Measurements from ENCODE around the gene CD27.

Gene CD27

DNA sequence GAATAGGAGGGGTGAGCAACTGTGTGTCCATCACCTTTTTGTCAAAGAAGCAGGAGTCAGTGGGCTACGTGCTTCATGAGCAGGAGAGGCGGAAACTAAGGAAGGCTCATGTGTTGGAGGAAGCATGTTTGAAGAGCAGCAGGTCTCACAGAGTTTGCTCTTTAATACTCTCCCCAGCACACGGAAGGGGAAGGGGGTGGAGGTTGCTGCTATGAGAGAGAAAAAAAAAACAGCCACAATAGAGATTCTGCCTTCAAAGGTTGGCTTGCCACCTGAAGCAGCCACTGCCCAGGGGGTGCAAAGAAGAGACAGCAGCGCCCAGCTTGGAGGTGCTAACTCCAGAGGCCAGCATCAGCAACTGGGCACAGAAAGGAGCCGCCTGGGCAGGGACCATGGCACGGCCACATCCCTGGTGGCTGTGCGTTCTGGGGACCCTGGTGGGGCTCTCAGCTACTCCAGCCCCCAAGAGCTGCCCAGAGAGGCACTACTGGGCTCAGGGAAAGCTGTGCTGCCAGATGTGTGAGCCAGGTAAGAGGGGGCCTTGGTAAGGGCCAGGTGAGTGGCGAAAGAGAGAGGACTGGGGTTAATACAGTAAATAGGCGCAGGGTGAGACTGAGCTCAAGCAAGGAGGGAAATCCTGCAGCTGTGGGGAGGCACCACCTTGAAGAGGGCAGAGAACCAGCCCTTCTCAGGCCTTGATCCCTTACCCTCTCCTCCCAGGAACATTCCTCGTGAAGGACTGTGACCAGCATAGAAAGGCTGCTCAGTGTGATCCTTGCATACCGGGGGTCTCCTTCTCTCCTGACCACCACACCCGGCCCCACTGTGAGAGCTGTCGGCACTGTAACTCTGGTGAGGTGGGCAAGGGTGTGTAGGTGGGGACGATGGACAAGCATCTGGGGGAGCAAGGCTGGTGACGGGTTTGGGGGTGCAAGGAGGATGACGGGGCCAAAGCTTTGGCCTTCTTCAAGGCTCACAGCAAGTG, at the start of gene CD27:
Gene CD27 (plus strand): TSS at position 252 of the 985 bp plus-strand sequence. CDS start 141 bp downstream, at position 393.
- H3K27me3 Mint-ChIP-seq = peaks cover 4% of the 10 kb centered on the region
- no peak within 1 kb of the TSS for H3K27ac Mint-ChIP-seq
- H3K36me3 Mint-ChIP-seq (ENCODE audit: low read depth) = peaks cover 55% of the 10 kb centered on the region
- intact Hi-C loops (cut with micrococcal nuclease) = no loop called here
- H3K9me3 Mint-ChIP-seq = no peaks in the 10 kb centered on the region
- H3K4me3 Mint-ChIP-seq = no peak within 1 kb of the TSS
- H3K4me1 Mint-ChIP-seq (ENCODE audit: low read depth) = peaks cover 21% of the 10 kb centered on the region

DNA sequence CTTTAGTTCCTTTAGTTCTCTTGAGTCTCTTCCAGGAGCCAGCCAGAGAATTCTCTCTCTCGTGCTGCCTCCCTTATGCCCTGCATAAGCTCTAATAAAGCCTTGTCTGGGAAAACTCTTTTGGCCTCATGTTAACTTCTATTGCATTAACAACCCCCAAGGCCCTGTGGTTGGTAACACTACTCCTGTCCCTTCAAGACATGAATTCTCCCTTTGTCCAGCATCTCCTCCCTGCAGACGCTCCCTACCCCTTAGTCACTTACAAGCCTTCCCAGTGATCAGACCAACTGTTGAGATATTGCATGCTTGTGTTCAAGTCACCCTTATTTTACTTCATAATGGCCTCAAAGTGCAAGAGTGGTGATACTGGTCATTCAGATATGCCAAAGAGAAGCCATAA, 48.7 kb upstream of the CD27 start:
- Mint-ChIP-seq H3K27ac (peak overlapping the region; percentile 10), H3K36me3 (ENCODE audit: low read depth) (peaks cover 28% of the 10 kb centered on the region), H3K27me3 (no peaks in the 10 kb centered on the region)

DNA sequence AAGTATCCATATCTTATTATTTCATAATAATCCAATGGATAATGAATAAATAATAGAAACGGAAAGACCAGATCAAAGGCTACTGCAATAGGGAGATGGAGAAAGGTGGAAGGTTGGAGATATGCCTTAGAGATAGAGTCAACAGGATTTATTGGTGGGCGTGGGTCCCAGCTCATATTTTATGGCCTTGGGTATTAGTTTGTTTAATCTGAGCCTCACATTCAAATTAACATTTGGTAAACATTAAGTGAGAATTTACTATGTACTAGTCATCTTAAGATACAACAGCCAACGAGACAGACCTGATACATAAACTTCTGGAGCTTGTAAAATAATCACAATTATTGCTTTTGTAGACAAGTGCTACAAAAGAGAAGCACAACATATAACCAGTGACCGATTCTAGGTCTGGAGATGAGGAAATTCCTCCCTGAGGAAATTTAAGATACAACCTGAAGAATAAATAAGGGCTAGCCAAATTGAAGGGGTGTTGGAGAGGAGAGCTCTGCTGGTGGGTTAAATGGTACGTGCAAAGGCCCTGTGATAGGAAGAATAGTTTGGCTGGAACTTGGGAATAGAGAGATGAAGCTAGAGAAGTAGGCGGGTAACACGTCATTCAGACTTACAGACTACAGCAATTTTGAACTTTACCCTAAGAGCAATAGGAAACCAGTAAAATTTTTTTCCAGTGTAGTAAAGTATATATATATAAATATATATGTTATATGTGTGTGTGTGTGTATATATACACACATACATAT, 44.7 kb upstream of the CD27 start:
- Mint-ChIP-seq H3K36me3 (ENCODE audit: low read depth) (peaks cover 11% of the 10 kb centered on the region), H3K27me3 (no peaks in the 10 kb centered on the region), H3K9me3 (no peaks in the 10 kb centered on the region), H3K4me3 (no peak overlapping the region), H3K27ac (no peak overlapping the region), H3K4me1 (ENCODE audit: low read depth) (peaks cover 8% of the 10 kb centered on the region)
- intact Hi-C loops (cut with micrococcal nuclease) = no loop called here

More for the DNA sequence above, 48.7 kb upstream of the CD27 start:
- Mint-ChIP-seq H3K9me3 (no peaks in the 10 kb centered on the region), H3K4me1 (ENCODE audit: low read depth) (peaks cover 43% of the 10 kb centered on the region), H3K4me3 (no peak overlapping the region)
- intact Hi-C loops (cut with micrococcal nuclease) = no loop called here

DNA sequence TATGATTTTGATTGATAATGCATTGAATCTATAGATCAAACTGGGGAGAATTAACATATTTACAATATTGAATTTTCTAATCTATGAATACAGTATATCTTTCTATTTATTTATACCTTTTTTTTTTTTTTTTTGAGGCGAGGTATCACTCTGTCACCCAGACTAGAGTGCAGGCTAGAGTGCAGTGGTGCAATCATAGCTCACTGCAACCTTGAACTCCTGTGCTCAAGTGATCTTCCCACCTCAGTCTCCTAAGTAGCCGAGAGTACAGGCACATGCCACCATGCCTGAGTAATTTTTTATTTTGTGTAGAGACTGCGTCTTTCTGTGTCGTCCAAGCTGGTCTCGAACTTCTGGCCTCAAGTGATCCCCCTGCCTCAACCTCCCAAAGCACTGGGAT, 40.4 kb upstream of the CD27 start:
- Mint-ChIP-seq H3K4me3 (no peak overlapping the region), H3K27ac (no peak overlapping the region), H3K4me1 (ENCODE audit: low read depth) (no peaks in the 10 kb centered on the region), H3K27me3 (no peaks in the 10 kb centered on the region), H3K36me3 (ENCODE audit: low read depth) (no peaks in the 10 kb centered on the region), H3K9me3 (peaks cover 6% of the 10 kb centered on the region)
- intact Hi-C loops (cut with micrococcal nuclease) = no loop called here

DNA sequence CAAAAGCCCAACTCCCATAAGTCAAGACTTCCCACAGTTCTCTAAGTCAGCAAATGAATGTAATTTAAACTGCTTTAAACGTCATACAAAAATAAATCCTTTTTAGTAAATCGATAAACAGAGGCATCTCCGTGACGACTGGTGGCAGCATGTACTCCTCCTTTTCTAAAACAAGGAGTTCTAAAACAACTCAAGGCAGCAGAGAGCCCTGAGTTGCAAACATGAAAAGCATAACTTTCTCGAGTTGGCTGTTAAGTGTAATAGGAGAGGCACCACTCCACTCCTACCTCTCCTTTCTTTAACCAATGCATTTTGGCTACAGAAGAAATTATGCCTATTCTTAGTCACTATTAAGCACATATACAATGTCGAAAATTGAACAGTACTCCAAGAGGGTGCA, 38.8 kb upstream of the CD27 start:
- intact Hi-C loops (cut with micrococcal nuclease) = no loop called here
- no peak overlapping the region for H3K27ac Mint-ChIP-seq
- peaks cover 9% of the 10 kb centered on the region for H3K9me3 Mint-ChIP-seq
- no peaks in the 10 kb centered on the region for H3K27me3 Mint-ChIP-seq
- H3K4me1 Mint-ChIP-seq (ENCODE audit: low read depth) = peaks cover 2% of the 10 kb centered on the region
- H3K36me3 Mint-ChIP-seq (ENCODE audit: low read depth) = no peaks in the 10 kb centered on the region
- H3K4me3 Mint-ChIP-seq = no peak overlapping the region

DNA sequence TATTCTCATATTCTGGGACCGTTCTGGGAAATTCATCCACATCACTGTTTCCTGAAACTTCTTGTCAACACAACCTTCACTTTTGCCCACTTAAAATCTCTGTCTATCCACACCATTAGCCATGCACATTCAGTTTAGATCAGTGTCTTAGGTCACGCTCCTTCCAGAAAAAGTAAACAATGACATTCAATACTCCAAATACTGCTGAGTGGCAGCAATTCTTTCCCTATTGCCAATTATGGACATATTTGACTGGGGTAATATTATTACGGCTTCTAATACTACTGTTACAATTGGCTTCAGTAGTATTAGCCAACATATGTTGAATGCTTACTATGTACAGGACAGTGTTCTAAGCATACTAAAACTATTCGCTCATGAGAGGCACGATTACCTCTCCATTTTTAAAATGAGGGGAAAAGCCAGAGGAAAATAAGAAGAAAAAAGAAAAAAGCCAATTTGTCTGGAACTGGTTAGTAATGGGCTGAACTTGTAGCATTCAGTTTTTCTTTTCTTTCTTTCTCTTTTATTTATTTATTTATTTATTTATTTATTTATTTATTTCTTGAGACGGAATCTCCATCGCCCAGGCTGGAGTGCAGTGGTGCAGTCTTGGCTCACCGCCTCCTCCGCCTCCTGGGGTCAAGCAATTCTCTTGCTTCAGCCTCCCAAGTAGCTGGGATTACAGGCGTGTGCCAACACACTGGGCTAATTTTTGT, 37.4 kb upstream of the CD27 start:
- H3K9me3 Mint-ChIP-seq = peaks cover 9% of the 10 kb centered on the region
- no peaks in the 10 kb centered on the region for H3K36me3 Mint-ChIP-seq (ENCODE audit: low read depth)
- intact Hi-C loops (cut with micrococcal nuclease) = no loop called here
- H3K27ac Mint-ChIP-seq = no peak overlapping the region
- H3K4me3 Mint-ChIP-seq = no peak overlapping the region
- H3K27me3 Mint-ChIP-seq = no peaks in the 10 kb centered on the region
- peaks cover 5% of the 10 kb centered on the region for H3K4me1 Mint-ChIP-seq (ENCODE audit: low read depth)

DNA sequence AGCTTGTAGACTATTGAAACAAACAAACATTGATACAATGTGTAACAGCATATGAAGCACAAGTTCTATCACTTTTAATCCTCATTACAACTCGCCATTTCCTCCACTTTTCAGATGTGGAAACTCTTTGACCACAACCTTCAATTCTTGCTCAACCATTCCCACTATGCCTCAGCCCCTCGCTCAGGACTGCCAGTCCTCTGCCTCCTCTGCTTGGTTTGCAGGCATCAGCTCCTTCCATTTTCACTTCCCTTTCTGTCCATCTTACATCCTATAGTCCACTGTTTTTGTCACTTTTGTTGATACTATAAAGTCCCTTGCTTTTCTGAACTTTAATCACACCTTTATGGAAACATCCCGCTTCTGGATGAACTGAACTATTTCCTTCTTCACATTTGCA, 28.2 kb upstream of the CD27 start:
- Mint-ChIP-seq H3K4me3 (peak overlapping the region; percentile 57), H3K4me1 (ENCODE audit: low read depth) (peaks cover 24% of the 10 kb centered on the region), H3K27me3 (no peaks in the 10 kb centered on the region), H3K27ac (peak overlapping the region; percentile 64), H3K36me3 (ENCODE audit: low read depth) (no peaks in the 10 kb centered on the region), H3K9me3 (no peaks in the 10 kb centered on the region)
- intact Hi-C loops (cut with micrococcal nuclease) = no loop called here

DNA sequence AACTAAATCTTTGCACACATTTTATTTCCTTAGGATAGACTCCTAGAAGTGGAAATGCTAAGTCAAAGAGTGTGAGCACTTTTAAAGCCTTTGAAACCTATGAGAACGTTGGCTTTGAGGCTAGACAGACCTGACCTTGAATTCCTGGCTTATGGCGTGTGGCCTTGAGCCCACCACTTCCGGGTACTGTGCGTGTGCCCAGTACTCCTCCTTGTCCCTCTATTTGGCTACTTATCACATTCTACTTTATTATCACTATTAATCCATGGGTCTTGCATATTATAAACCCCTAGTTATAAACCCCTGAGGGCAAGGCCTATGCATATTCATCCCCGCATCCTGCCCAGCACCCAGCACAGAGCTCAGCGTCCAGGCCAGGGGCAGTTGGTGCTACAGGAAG, 26.0 kb upstream of the CD27 start:
- Mint-ChIP-seq H3K27me3 (no peaks in the 10 kb centered on the region), H3K4me3 (no peak overlapping the region), H3K36me3 (ENCODE audit: low read depth) (no peaks in the 10 kb centered on the region), H3K4me1 (ENCODE audit: low read depth) (peaks cover 26% of the 10 kb centered on the region), H3K9me3 (no peaks in the 10 kb centered on the region), H3K27ac (no peak overlapping the region)
- intact Hi-C loops (cut with micrococcal nuclease) = no loop called here

DNA sequence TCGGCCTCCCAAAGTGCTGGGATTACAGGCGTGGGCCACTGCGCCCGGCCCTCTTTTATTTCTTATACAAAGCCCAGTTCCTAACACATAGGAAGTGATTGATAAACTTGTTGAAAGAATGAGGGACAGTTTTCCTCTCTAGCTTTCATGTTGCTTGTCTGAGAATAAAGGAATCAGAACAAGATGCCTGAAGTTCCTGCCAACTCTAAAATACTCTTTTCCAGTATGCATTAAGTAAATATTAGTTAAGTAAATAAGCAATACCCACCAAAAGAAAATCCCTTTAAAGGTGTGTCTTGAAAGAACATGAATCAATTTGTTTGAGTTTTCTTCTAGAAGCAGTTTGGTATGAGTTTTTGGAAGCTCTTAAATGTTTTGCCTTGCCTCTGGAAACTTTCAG, 24.4 kb upstream of the CD27 start:
- Mint-ChIP-seq H3K27me3 (no peaks in the 10 kb centered on the region), H3K9me3 (no peaks in the 10 kb centered on the region), H3K4me1 (ENCODE audit: low read depth) (peaks cover 19% of the 10 kb centered on the region), H3K4me3 (no peak overlapping the region), H3K27ac (no peak overlapping the region), H3K36me3 (ENCODE audit: low read depth) (no peaks in the 10 kb centered on the region)
- intact Hi-C loops (cut with micrococcal nuclease) = no loop called here

DNA sequence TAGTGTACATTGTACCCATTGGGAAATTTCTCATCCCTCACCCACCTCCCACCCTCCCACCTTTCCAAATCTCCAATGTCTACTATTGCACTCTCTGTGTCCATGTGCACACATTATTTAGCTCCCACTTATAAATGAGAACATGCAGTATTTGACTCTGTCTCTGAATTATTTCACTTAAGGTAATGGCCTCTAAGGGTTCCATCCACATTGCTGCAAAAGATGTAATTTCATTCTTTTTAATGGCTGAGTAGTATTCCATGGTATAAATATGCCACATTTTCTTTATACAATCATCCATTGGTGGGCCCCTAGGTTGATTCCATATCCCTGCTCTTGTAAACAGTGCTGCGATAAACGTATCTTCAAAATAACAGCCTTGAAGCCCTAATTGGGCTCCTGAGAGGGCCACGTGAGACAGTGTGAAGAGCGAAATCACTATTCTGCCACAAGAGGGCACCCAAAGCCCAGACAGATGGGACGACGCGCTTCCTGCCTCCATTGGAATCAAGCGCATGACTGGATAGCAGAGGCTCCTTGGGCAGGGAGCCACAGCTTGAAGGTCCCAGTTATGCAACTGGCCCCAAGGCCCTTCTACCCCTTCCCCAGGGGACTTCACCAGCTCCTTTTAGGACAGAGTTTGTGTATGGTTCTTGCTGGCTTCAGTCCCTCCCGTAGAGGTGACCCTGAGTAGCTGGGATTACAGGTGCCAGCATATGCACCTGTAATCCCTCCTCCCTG, 21.3 kb upstream of the CD27 start:
- no peaks in the 10 kb centered on the region for H3K9me3 Mint-ChIP-seq
- intact Hi-C loops (cut with micrococcal nuclease) = loop anchor here (1.0 to 2.0 kb wide), 2 partner anchors 42 to 115 kb away; no protein-coding TSS in a partner anchor
- H3K27ac Mint-ChIP-seq = no peak overlapping the region
- no peaks in the 10 kb centered on the region for H3K36me3 Mint-ChIP-seq (ENCODE audit: low read depth)
- peaks cover 25% of the 10 kb centered on the region for H3K4me1 Mint-ChIP-seq (ENCODE audit: low read depth)
- H3K27me3 Mint-ChIP-seq = no peaks in the 10 kb centered on the region
- H3K4me3 Mint-ChIP-seq = no peak overlapping the region

DNA sequence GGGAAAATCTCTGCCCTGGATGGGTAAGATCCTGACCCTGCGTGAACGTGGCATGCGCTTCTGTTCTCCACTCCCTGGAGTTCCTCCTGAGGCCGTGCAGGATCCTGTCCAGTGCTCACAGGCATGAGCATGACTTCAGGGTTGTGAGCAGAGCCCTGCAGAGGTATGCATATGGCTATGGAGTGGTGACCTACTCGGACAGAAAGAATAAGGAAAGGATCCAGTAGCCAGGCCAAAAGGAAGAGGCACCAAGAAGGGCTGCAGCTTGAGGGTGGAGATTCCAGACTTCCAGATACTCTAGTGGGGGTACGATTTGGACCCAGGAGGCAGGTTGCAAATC, 20.8 kb upstream of the CD27 start:
- intact Hi-C loops (cut with micrococcal nuclease) = no loop called here
- H3K9me3 Mint-ChIP-seq = no peaks in the 10 kb centered on the region
- H3K36me3 Mint-ChIP-seq (ENCODE audit: low read depth) = no peaks in the 10 kb centered on the region
- H3K27ac Mint-ChIP-seq = no peak overlapping the region
- H3K27me3 Mint-ChIP-seq = no peaks in the 10 kb centered on the region
- no peak overlapping the region for H3K4me3 Mint-ChIP-seq
- H3K4me1 Mint-ChIP-seq (ENCODE audit: low read depth) = peaks cover 25% of the 10 kb centered on the region

DNA sequence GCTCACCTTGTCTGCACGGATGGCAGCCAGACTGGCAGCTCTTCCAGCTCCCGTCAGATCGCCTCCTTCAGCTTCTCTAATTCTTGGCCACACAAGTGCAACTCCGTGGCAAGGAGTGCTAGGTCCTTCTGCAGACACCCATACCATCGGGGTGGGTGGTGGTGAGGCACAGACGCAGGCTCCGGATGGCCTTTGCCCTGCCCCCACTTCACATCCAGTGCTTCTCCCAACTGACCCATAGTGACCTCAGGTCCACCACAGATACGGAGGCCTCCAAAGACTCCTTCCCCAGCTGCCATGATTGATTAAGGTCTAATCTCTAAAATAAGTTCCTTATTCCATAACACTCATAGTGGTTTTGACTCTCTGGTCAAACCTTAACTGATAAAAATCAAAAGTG, 19.9 kb upstream of the CD27 start:
- intact Hi-C loops (cut with micrococcal nuclease) = no loop called here
- Mint-ChIP-seq H3K4me1 (ENCODE audit: low read depth) (peaks cover 25% of the 10 kb centered on the region), H3K27ac (no peak overlapping the region), H3K9me3 (no peaks in the 10 kb centered on the region), H3K4me3 (no peak overlapping the region), H3K36me3 (ENCODE audit: low read depth) (no peaks in the 10 kb centered on the region), H3K27me3 (no peaks in the 10 kb centered on the region)
